HFF-Myc (cell line): Measurements from ENCODE around the gene CCDC57.
A peak's percentile ranks its signal among the peaks of the same experiment; 100 is the strongest.
"Not testable (repeated sequence)": the region's sequence is repeated elsewhere in the genome, so short reads cannot be mapped to it uniquely, and the experiment has no call there.

ENCODE experiments used
- DNase-seq: peaks from one replicate; pipeline ENCODE4 v3.0.0-alpha.2; 2011; ENCODE audit warnings: low read depth; ENCODE audit errors: extremely low read depth
- H3K4me3 ChIP-seq: replicated peaks from 2 replicates; pipeline ENCODE4 v1.5.1; 2011; ENCODE audit warnings: low read depth, mild to moderate bottlenecking, control low read depth, low read length
- CTCF ChIP-seq: IDR thresholded peaks from 2 replicates; pipeline ENCODE4 v1.5.1; 2012; ENCODE audit warnings: mild to moderate bottlenecking, low read depth, low read length, control low read depth; ENCODE audit errors: missing control alignments

The CCDC57 gene

GRCh38 chr17:82213251-82214011 is 789 bp upstream of the CCDC57 start:
- peak overlapping the region; percentile 72 for H3K4me3 ChIP-seq
- no peak for TF ChIP-seq CTCF
- no peak for DNase-seq

GRCh38 chr17:82210655-82211054 is 2.0 kb downstream of the CCDC57 start:
- DNase-seq, H3K4me3 ChIP-seq: not testable (repeated sequence)

- H3K4me3 ChIP-seq: no peak overlapping the region; the same call in 1 of the 2 replicates
- peak; percentile 85 for DNase-seq
- peak; percentile 82 for TF ChIP-seq CTCF
Observed at GRCh38 chr17:82205720-82206508, 6.7 kb downstream of the CCDC57 start.

- no peak for TF ChIP-seq CTCF
- H3K4me3 ChIP-seq: no peak overlapping the region; the same call in 1 of the 2 replicates
- DNase-seq: peak; percentile 44
Observed at GRCh38 chr17:82204831-82205719, 7.6 kb downstream of the CCDC57 start.

- TF ChIP-seq CTCF: no peak
- H3K4me3 ChIP-seq: no peak overlapping the region
- DNase-seq: no peak
Observed at GRCh38 chr17:82203920-82204319, 8.7 kb downstream of the CCDC57 start.

- no peak for DNase-seq
- no peak for TF ChIP-seq CTCF
- H3K4me3 ChIP-seq: no peak overlapping the region
Observed at GRCh38 chr17:82202981-82203380, 9.7 kb downstream of the CCDC57 start.

- TF ChIP-seq CTCF: no peak
- H3K4me3 ChIP-seq: no peak overlapping the region
- DNase-seq: no peak
Observed at GRCh38 chr17:82201498-82201910, 11.1 kb downstream of the CCDC57 start.
